OCI-LY1 (cell line): ENCODE results near the gene FDPS.

Source experiments
- H2AFZ ChIP-seq: fragments of 200-600 bp; sonication (generic), shearing (Covaris generic); 2 replicates; pipeline ENCODE4 v1.6.0; 2014; ENCODE audit warnings: antibody characterized with exemption, mild to moderate bottlenecking, low read length
- H3F3A ChIP-seq: fragments of 200-600 bp; sonication (generic), shearing (Covaris generic); 2 replicates; pipeline ENCODE4 v1.6.0; 2014; ENCODE audit warnings: mild to moderate bottlenecking, antibody characterized with exemption, low read length, moderate library complexity; ENCODE audit not compliant: insufficient read depth
- H3K27ac ChIP-seq: fragments of 200-600 bp; sonication (generic); 2 replicates; pipeline ENCODE4 v1.5.1; 2014; ENCODE audit warnings: low read length, mixed run types, mild to moderate bottlenecking, low read depth; ENCODE audit not compliant: poor library complexity, severe bottlenecking
- H3K27me3 ChIP-seq: fragments of 200-600 bp; sonication (generic); 2 replicates; pipeline ENCODE4 v1.6.0; 2014; ENCODE audit warnings: antibody characterized with exemption, mild to moderate bottlenecking, low read length, moderate library complexity; ENCODE audit not compliant: insufficient read depth
- H3K36me3 ChIP-seq: fragments of 200-600 bp; sonication (generic); 2 replicates; pipeline ENCODE4 v1.6.1; 2014; ENCODE audit warnings: mild to moderate bottlenecking, antibody characterized with exemption, low read length, moderate library complexity, mixed read lengths; ENCODE audit not compliant: insufficient read depth
- H3K4me1 ChIP-seq: fragments of 200-600 bp; sonication (generic); 2 replicates; pipeline ENCODE4 v1.5.1; 2014; ENCODE audit warnings: mild to moderate bottlenecking, low read length, moderate library complexity; ENCODE audit not compliant: insufficient read depth, severe bottlenecking
- H3K4me2 ChIP-seq: fragments of 200-600 bp; sonication (generic), shearing (Covaris generic); 2 replicates; pipeline ENCODE4 v1.6.1; 2014; ENCODE audit warnings: low read length
- H3K4me3 ChIP-seq: fragments of 200-600 bp; sonication (generic); 2 replicates; pipeline ENCODE4 v1.5.1; 2014; ENCODE audit warnings: low read length, low read depth, mild to moderate bottlenecking, mixed read lengths; ENCODE audit not compliant: poor library complexity, severe bottlenecking
- H3K79me2 ChIP-seq: fragments of 200-600 bp; shearing (Covaris generic); 2 replicates; pipeline ENCODE4 v1.6.1; 2016; ENCODE audit warnings: mixed run types, low read length, mixed read lengths; ENCODE audit not compliant: insufficient read depth
- H3K9ac ChIP-seq: fragments of 200-600 bp; sonication (generic), shearing (Covaris generic); 2 replicates; pipeline ENCODE4 v1.6.1; 2014; ENCODE audit warnings: mild to moderate bottlenecking, low read length, mixed read lengths
- H3K9me2 ChIP-seq: fragments of 200-600 bp; sonication (generic), shearing (Covaris generic); 2 replicates; pipeline ENCODE4 v1.6.1; 2014; ENCODE audit warnings: low read depth, mild to moderate bottlenecking, low read length, mixed read lengths
- H3K9me3 ChIP-seq: fragments of 200-600 bp; shearing (Covaris generic); 2 replicates; pipeline ENCODE4 v1.6.1; 2014; ENCODE audit warnings: low read length, mixed read lengths
- H4K20me1 ChIP-seq: fragments of 200-600 bp; sonication (generic), shearing (Covaris generic); 2 replicates; pipeline ENCODE4 v1.6.0; 2016; ENCODE audit warnings: mild to moderate bottlenecking, low read length; ENCODE audit not compliant: insufficient read depth
- EZH2 ChIP-seq: fragments of 200-600 bp; sonication (generic), shearing (Covaris generic); IDR thresholded peaks from 2 replicates; pipeline ENCODE4 v1.8.0; 2017; ENCODE audit warnings: borderline replicate concordance, mixed run types, mild to moderate bottlenecking, antibody characterized with exemption, low read length, moderate library complexity, mixed read lengths
- TF ChIP-seq, protein P1 (sequence below): fragments of 200-600 bp; sonication (generic), shearing (Covaris generic); IDR thresholded peaks from 2 replicates; pipeline ENCODE4 v1.5.1; 2017; ENCODE audit warnings: mild to moderate bottlenecking, antibody characterized with exemption, low read length, moderate library complexity, mixed read lengths

FDPS gene

DNA sequence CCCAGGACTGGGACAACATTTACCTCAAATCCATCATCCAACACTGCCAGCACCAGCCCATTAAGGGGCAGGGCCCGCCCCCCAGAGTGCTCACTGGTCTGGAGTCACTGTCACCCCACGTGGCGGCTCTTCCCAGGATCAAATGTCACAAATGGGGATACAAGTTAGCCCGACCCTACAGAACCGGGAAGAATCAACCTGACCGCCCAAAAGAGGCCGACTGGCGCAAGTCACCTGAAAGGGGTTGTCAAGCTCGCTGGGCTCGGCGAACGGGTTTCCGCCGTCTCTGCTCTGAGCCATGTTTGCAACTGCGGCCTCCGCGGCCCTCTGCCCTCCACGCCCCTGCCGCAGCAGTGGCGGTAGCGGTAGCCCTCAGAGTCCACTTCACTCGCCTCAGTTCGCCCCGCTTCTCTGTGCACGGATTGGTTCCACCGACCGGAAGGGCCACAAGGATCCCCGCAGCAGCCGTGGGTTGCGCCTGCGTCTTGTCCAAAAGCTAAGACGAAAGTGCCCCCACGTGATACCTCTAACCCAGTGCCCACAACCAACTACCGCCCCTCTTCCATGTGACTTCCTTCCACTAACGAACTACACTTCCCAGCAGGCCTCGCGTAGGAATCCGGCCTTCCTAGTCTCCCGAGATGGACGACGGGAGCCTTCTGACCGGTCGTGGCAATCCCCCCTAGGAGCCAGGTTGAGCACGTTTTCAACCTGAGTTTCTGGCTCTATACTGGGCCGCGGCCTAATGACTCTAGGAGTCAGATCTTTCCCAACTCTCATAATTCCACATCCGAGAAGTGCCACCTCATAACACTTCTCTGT lies 46.6 kb upstream of the FDPS start, which contains the start of gene SCAMP3:
Gene SCAMP3 (minus strand): TSS at position 509 of the 822 bp plus-strand sequence. CDS start 209 bp downstream, at position 300.
- H3K9me3 ChIP-seq, result no peaks in the 10 kb centered on the region
- H3K4me1 ChIP-seq, result peaks cover 17% of the 10 kb centered on the region
- H3K36me3 ChIP-seq, result peaks cover 62% of the 10 kb centered on the region
- H3K9me2 ChIP-seq, result no peaks in the 10 kb centered on the region
- peaks cover 18% of the 10 kb centered on the region for H3F3A ChIP-seq
- H3K9ac ChIP-seq, result peak within 1 kb of the TSS; percentile 85
- TF ChIP-seq, protein P1, sequence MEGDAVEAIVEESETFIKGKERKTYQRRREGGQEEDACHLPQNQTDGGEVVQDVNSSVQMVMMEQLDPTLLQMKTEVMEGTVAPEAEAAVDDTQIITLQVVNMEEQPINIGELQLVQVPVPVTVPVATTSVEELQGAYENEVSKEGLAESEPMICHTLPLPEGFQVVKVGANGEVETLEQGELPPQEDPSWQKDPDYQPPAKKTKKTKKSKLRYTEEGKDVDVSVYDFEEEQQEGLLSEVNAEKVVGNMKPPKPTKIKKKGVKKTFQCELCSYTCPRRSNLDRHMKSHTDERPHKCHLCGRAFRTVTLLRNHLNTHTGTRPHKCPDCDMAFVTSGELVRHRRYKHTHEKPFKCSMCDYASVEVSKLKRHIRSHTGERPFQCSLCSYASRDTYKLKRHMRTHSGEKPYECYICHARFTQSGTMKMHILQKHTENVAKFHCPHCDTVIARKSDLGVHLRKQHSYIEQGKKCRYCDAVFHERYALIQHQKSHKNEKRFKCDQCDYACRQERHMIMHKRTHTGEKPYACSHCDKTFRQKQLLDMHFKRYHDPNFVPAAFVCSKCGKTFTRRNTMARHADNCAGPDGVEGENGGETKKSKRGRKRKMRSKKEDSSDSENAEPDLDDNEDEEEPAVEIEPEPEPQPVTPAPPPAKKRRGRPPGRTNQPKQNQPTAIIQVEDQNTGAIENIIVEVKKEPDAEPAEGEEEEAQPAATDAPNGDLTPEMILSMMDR, result no peak
- no peak for TF ChIP-seq EZH2
- H3K27me3 ChIP-seq, result no peaks in the 10 kb centered on the region
- peaks cover 8% of the 10 kb centered on the region; the same call in 1 of the 2 replicates for H3K79me2 ChIP-seq
- H3K27ac ChIP-seq, result peak within 1 kb of the TSS; percentile 47
- H4K20me1 ChIP-seq, result no peaks in the 10 kb centered on the region
- no peak within 1 kb of the TSS for H2AFZ ChIP-seq
- H3K4me3 ChIP-seq, result peak within 1 kb of the TSS; percentile 78
- H3K4me2 ChIP-seq, result peak within 1 kb of the TSS; percentile 97

DNA sequence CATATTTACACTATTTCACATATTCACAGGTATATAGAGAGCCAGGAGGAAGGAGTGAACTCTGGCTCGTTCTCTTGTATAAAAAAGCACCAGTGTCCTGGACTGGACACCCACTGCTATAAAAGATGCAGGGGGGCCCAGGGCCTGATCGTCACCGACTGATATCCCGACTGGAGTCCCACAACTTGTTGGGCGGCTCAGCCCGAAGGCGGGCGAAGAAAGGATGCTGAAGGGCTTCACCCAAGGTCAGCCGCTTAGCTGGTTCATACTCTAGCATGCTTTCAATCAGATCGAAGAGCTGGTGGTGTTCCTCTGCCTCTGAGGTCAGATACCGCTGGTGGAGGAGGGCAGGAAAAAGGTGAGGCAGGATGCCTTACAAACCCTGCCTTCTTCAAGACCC lies 45.6 kb upstream of the FDPS start:
- peaks cover 18% of the 10 kb centered on the region for H3F3A ChIP-seq

DNA sequence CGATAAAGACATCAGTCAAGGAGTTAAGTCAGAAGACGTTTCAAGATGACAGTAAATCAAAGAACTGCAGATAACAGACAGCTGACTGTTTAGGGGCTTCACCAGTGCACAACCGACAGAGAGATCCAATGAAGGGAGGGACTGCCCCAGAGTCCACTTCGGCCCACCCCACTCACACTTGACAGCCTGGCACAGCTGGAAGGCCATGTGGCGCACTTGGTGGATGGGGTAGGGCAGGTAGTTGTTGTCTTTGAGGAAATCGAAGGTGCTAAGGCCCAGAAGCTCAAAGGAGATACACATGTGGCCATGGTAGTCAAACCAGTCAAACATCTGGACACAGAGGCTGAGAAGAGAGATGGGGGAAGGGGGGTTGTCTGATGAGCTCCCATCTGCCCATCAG lies 42.1 kb upstream of the FDPS start:
- Histone ChIP-seq H3K4me1 (peaks cover 7% of the 10 kb centered on the region), H3K27me3 (no peaks in the 10 kb centered on the region), H3K27ac (no peak overlapping the region), H3F3A (peaks cover 18% of the 10 kb centered on the region), H3K4me2 (no peak overlapping the region), H3K4me3 (no peak overlapping the region), H2AFZ (no peak overlapping the region), H3K36me3 (peaks cover 84% of the 10 kb centered on the region), H3K79me2 (peaks cover 1% of the 10 kb centered on the region), H3K9me3 (no peaks in the 10 kb centered on the region), H3K9me2 (no peaks in the 10 kb centered on the region), H3K9ac (no peak overlapping the region), H4K20me1 (no peaks in the 10 kb centered on the region)
- no peak for TF ChIP-seq EZH2
- TF ChIP-seq, protein P1, result no peak

More for the DNA sequence above, 45.6 kb upstream of the FDPS start:
- Histone ChIP-seq H3K9ac (no peak overlapping the region), H3K9me3 (no peaks in the 10 kb centered on the region), H3K27me3 (no peaks in the 10 kb centered on the region), H3K79me2 (peaks cover 8% of the 10 kb centered on the region; the same call in 1 of the 2 replicates), H3K9me2 (no peaks in the 10 kb centered on the region), H3K4me1 (peaks cover 17% of the 10 kb centered on the region), H3K27ac (peak overlapping the region; percentile 47), H2AFZ (no peak overlapping the region), H3K4me3 (no peak overlapping the region), H3K4me2 (no peak overlapping the region), H4K20me1 (no peaks in the 10 kb centered on the region), H3K36me3 (peaks cover 67% of the 10 kb centered on the region)
- TF ChIP-seq, protein P1, result no peak
- no peak for TF ChIP-seq EZH2
